IMR-90 (cell line): ENCODE measurements around the gene PRR5. TPM values are rescaled to one million over a fixed set of nuclear protein-coding genes. Genes with fewer than 3 reads are reported as not detected.
"Not testable (repeated sequence)": the region's sequence is repeated elsewhere in the genome, so short reads cannot be mapped to it uniquely, and the experiment has no call there.

ENCODE experiments used
- ATAC-seq: fragments of 200-7000 bp; cut with Tn5 transposase; 2 replicates; pipeline ENCODE4 v1.9.1; 2020; ENCODE audit warnings: low read depth, mild to moderate bottlenecking, moderate library complexity
- BruUV-seq: library from RNA; stranded (reverse); fragments of 400-500 nt; replicated peaks from 2 replicates; lab custom pipeline; 2021; lab: Mats Ljungman, UMichigan
- CTCF ChIA-PET: fragments of 300-600 bp; formaldehyde crosslinking; extraction: SDS; loops from one replicate; lab custom pipeline; 2021; ENCODE audit warnings: antibody characterized with exemption; lab: Yijun Ruan, JAX
- POLR2A ChIA-PET: fragments of 300-600 bp; sonication (Branson Sonifier 250); formaldehyde crosslinking; loops from one replicate; lab custom pipeline; 2022; ENCODE audit warnings: antibody characterized with exemption; ENCODE audit not compliant: unreplicated experiment; lab: Charles Lee
- DNase-seq: peaks from one replicate; pipeline ENCODE4 v3.0.0; 2013
- H2AFZ ChIP-seq: replicated peaks from 2 replicates; pipeline ENCODE3; 2013; ENCODE audit warnings: low read length, mild to moderate bottlenecking; ENCODE audit not compliant: poor library complexity
- H2AK5ac ChIP-seq: 2 replicates; pipeline ENCODE4 v1.6.1; 2013; ENCODE audit warnings: low read depth, low read length, inconsistent platforms
- H2AK9ac ChIP-seq: replicated peaks from 2 replicates; pipeline ENCODE3; 2013; ENCODE audit warnings: mild to moderate bottlenecking, low read depth, low read length, moderate library complexity; ENCODE audit not compliant: poor library complexity
- H2BK120ac ChIP-seq: 2 replicates; pipeline ENCODE4 v1.6.1; 2013; ENCODE audit warnings: low read depth, low read length, inconsistent platforms
- H2BK15ac ChIP-seq: 3 replicates; pipeline ENCODE4 v1.6.1; 2013; ENCODE audit warnings: low read depth, low read length, inconsistent platforms
- H2BK20ac ChIP-seq: 2 replicates; pipeline ENCODE4 v1.6.1; 2013; ENCODE audit warnings: low read depth, mild to moderate bottlenecking, inconsistent platforms, low read length, moderate library complexity
- H2BK5ac ChIP-seq: 2 replicates; pipeline ENCODE4 v1.6.1; 2013; ENCODE audit warnings: mild to moderate bottlenecking, low read depth, low read length, inconsistent platforms; ENCODE audit not compliant: poor library complexity, severe bottlenecking
- H3K14ac ChIP-seq: replicated peaks from 2 replicates; pipeline ENCODE4 v1.6.1; 2013; ENCODE audit warnings: low read depth, low read length, inconsistent platforms
- H3K18ac ChIP-seq: 2 replicates; pipeline ENCODE4 v1.6.1; 2013; ENCODE audit warnings: low read depth, low read length, control low read depth
- H3K23ac ChIP-seq: 2 replicates; pipeline ENCODE4 v1.6.1; 2013; ENCODE audit warnings: low read depth, low read length, inconsistent platforms
- H3K27ac ChIP-seq: 2 replicates; pipeline ENCODE4 v1.5.1; 2013; ENCODE audit warnings: mild to moderate bottlenecking, control low read depth, low read length; ENCODE audit not compliant: insufficient read depth
- H3K27me3 ChIP-seq: 2 replicates; pipeline ENCODE4 v1.6.1; 2013; ENCODE audit warnings: low read length; ENCODE audit not compliant: control insufficient read depth, insufficient read depth
- H3K36me3 ChIP-seq: 2 replicates; pipeline ENCODE4 v1.6.1; 2013; ENCODE audit warnings: low read length, mixed read lengths; ENCODE audit not compliant: control insufficient read depth, insufficient read depth
- H3K4ac ChIP-seq: 2 replicates; pipeline ENCODE4 v1.6.1; 2013; ENCODE audit warnings: low read depth, low read length, inconsistent platforms
- H3K4me1 ChIP-seq: 2 replicates; pipeline ENCODE4 v1.6.1; 2013; ENCODE audit warnings: low read length, mixed read lengths; ENCODE audit not compliant: control insufficient read depth, insufficient read depth
- H3K4me2 ChIP-seq: 2 replicates; pipeline ENCODE4 v1.6.1; 2013; ENCODE audit warnings: low read depth, mild to moderate bottlenecking, control low read depth, low read length, moderate library complexity
- H3K4me3 ChIP-seq: 2 replicates; pipeline ENCODE4 v1.5.1; 2013; ENCODE audit warnings: low read depth, mild to moderate bottlenecking, control low read depth, low read length, moderate library complexity; ENCODE audit not compliant: insufficient read depth
- H3K56ac ChIP-seq: 2 replicates; pipeline ENCODE4 v1.6.1; 2013; ENCODE audit warnings: low read length, inconsistent platforms; ENCODE audit not compliant: insufficient read depth; ENCODE audit errors: extremely low read depth
- H3K79me1 ChIP-seq, 2 experiments: 2 replicates each; pipeline ENCODE4 v1.6.1; 2013; ENCODE audit warnings: low read length in 2 of 2, inconsistent platforms in 1 of 2, low read depth in 1 of 2
- H3K9ac ChIP-seq: 2 replicates; pipeline ENCODE4 v1.6.1; 2013; ENCODE audit warnings: low read depth, low read length, control low read depth
- H3K9me1 ChIP-seq: 2 replicates; pipeline ENCODE4 v1.6.1; 2013; ENCODE audit warnings: low read length, inconsistent platforms; ENCODE audit not compliant: insufficient read depth
- H3K9me3 ChIP-seq: 2 replicates; pipeline ENCODE4 v1.6.1; 2013; ENCODE audit warnings: low read length; ENCODE audit not compliant: control insufficient read depth, insufficient read depth
- H4K20me1 ChIP-seq: 2 replicates; pipeline ENCODE4 v1.6.1; 2013; ENCODE audit warnings: low read length, inconsistent platforms; ENCODE audit not compliant: insufficient read depth
- H4K5ac ChIP-seq: 2 replicates; pipeline ENCODE4 v1.6.1; 2013; ENCODE audit warnings: mild to moderate bottlenecking, low read depth, low read length, control low read depth
- H4K8ac ChIP-seq, 2 experiments: 2 replicates each; pipeline ENCODE4 v1.6.1; 2013; ENCODE audit warnings: low read depth in 2 of 2, low read length in 2 of 2, control low read depth in 1 of 2, inconsistent platforms in 1 of 2
- H4K91ac ChIP-seq: 2 replicates; pipeline ENCODE4 v1.6.1; 2013; ENCODE audit warnings: low read depth, low read length, inconsistent platforms; ENCODE audit not compliant: insufficient read depth
- CHD1 ChIP-seq: IDR thresholded peaks from 2 replicates; pipeline ENCODE4 v1.6.1; 2012; ENCODE audit warnings: low read depth, low read length, improper control_type of control experiment
- MXI1 ChIP-seq: IDR thresholded peaks from 2 replicates; pipeline ENCODE4 v1.6.1; 2012; ENCODE audit warnings: low read depth, mild to moderate bottlenecking, low read length, moderate library complexity, borderline replicate concordance
- WGBS, 2 experiments: methylation state at CpG; one replicate each; pipeline versions ENCODE4 v1.1.5 to v1.1.7; 2013; ENCODE audit warnings: missing lambda C conversion rate in 2 of 2; ENCODE audit not compliant: insufficient read length in 1 of 2; ENCODE audit errors: extremely low coverage in 2 of 2; 5-methylcytosine and 5-hydroxymethylcytosine counted together
- dilution Hi-C: fragments of 300-500 bp; cut with HindIII; formaldehyde crosslinking; loops from one replicate; pipeline ENCODE4 v1.14.3; 2018; ENCODE audit warnings: low sequenced_read_pairs; ENCODE audit not compliant: unreplicated experiment
- in situ Hi-C: fragments of 300-500 bp; cut with MboI; formaldehyde crosslinking; loops from 3 replicates; pipeline ENCODE4 v1.14.3; 2019; ENCODE audit warnings: low sequenced_read_pairs, inconsistent platforms, mixed read lengths
- intact Hi-C: fragments of 100-400 bp; cut with micrococcal nuclease; formaldehyde crosslinking; loops from 2 replicates; pipeline ENCODE4 v1.10.0; 2022
- polyA plus RNA-seq, 3 experiments: library from polyadenylated mRNA; depleted of rRNA; stranded (reverse); fragments of >200 nt; gene quantifications; 2 replicates each; pipeline ENCODE4 v1.2.3, GENCODE V29; 2012; ENCODE audit warnings: low replicate concordance in 1 of 3
- total RNA-seq: library from RNA; depleted of rRNA; stranded (reverse); fragments of >200 nt; gene quantifications from 2 replicates; pipeline ENCODE4 v1.2.3, GENCODE V29; 2012
- TF ChIP-seq, protein P1 (sequence below): fragments of 150-350 bp; IDR thresholded peaks from 2 replicates; pipeline ENCODE4 v1.6.1; 2017; ENCODE audit warnings: mild to moderate bottlenecking, antibody characterized with exemption, low read length, low read depth

The PRR5 gene
- total and polyA plus RNA-seq, 2 of the 4 experiments (the other 2 are of a cell fraction): 8.1 to 24.3 TPM

- TF ChIP-seq MXI1 (peak; percentile 17; the same call in 1 of the 2 replicates), CHD1 (no peak)
- TF ChIP-seq, protein P1, sequence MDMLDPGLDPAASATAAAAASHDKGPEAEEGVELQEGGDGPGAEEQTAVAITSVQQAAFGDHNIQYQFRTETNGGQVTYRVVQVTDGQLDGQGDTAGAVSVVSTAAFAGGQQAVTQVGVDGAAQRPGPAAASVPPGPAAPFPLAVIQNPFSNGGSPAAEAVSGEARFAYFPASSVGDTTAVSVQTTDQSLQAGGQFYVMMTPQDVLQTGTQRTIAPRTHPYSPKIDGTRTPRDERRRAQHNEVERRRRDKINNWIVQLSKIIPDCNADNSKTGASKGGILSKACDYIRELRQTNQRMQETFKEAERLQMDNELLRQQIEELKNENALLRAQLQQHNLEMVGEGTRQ: peak; percentile 94
These were observed at the start of gene PRR5 (continued) for GRCh38 chr22:44701824-44702478.

DNA sequence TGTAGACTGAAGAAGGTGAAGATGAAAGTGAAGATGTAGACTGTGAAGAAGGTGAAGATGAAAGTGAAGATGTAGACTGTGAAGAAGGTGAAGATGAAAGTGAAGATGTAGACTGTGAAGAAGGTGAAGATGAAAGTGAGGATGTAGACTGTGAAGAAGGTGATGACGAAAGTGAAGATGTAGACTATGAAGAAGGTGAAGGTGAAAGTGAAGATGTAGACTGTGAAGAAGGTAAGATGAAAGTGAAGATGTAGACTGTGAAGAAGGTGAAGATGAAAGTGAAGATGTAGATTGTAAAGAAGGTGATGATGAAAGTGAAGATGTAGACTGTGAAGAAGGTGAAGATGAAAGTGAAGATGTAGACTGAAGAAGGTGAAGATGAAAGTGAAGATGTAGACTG is 49.1 kb upstream of the PRR5 start:
- H3K36me3 ChIP-seq, H4K91ac ChIP-seq, intact Hi-C loops, H2BK15ac ChIP-seq, H3K27ac ChIP-seq, H3K4me2 ChIP-seq, H2BK20ac ChIP-seq, H3K18ac ChIP-seq, H3K9me1 ChIP-seq, H3K79me1 ChIP-seq, H3K14ac ChIP-seq, H3K9me3 ChIP-seq, dilution Hi-C loops, ATAC-seq, H2AK5ac ChIP-seq, H2BK5ac ChIP-seq, BruUV-seq, H3K23ac ChIP-seq, H2BK120ac ChIP-seq, H4K5ac ChIP-seq, H3K9ac ChIP-seq, H4K20me1 ChIP-seq, H4K8ac ChIP-seq, H3K56ac ChIP-seq, DNase-seq, H3K4ac ChIP-seq, CTCF ChIA-PET, H3K27me3 ChIP-seq, H2AK9ac ChIP-seq, H2AFZ ChIP-seq, in situ Hi-C loops, POLR2A ChIA-PET, H3K4me3 ChIP-seq: not testable (repeated sequence)
- WGBS, 2 experiments: no CpG with 5 or more reads among the region's 1 CpG
- peaks cover 13% of the 10 kb centered on the region for H3K4me1 ChIP-seq
